KOPT-K1 (cell line): ENCODE measurements around the gene DPYD.

Experiments used
- H3K27ac ChIP-seq: fragments of 200-600 bp; sonication (generic); 2 replicates; pipeline ENCODE4 v1.5.1; 2016; ENCODE audit warnings: antibody characterized with exemption, mild to moderate bottlenecking, low read depth, low read length; ENCODE audit not compliant: poor library complexity, severe bottlenecking
- H3K36me3 ChIP-seq: fragments of 200-600 bp; sonication (generic); 2 replicates; pipeline ENCODE4 v1.5.1; 2017; ENCODE audit warnings: antibody characterized with exemption, mild to moderate bottlenecking, low read length, moderate library complexity; ENCODE audit not compliant: insufficient read depth
- H3K9me3 ChIP-seq: fragments of 200-600 bp; sonication (generic); 2 replicates; pipeline ENCODE4 v1.5.1; 2017; ENCODE audit warnings: antibody characterized with exemption, low read length, mild to moderate bottlenecking; ENCODE audit not compliant: insufficient read depth, poor library complexity, severe bottlenecking

DPYD gene

GRCh38 chr1:97834899-97835298 is 85.9 kb downstream of the DPYD start:
- Histone ChIP-seq H3K36me3 (no peaks in the 10 kb centered on the region), H3K9me3 (no peaks in the 10 kb centered on the region), H3K27ac (no peak overlapping the region)

GRCh38 chr1:97833881-97834280 is 87.0 kb downstream of the DPYD start:
- Histone ChIP-seq H3K27ac (no peak overlapping the region), H3K9me3 (no peaks in the 10 kb centered on the region), H3K36me3 (no peaks in the 10 kb centered on the region)

GRCh38 chr1:97832481-97832880 is 88.4 kb downstream of the DPYD start:
- Histone ChIP-seq H3K27ac (no peak overlapping the region), H3K36me3 (no peaks in the 10 kb centered on the region), H3K9me3 (no peaks in the 10 kb centered on the region)

DNA sequence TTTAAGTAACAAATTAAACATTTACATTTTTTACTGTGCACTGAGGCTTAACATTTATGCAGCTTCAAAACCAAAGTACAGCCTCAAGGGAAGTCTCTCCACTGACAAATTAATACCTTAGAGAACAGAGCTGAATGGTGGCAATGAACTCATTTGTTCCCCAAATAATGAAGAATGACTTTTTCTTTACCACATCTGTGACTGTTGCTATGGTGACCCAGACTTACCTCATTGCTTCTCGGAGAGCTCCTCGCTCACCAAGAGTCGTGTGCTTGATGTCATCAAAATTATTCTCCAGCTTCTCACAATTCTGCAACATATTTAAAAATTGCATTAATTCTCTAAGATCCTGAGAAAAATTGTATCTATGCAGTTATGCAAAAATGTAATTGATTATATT is 92.9 kb downstream of the DPYD start:
- H3K36me3 ChIP-seq, result no peaks in the 10 kb centered on the region
- no peak overlapping the region for H3K27ac ChIP-seq
- no peaks in the 10 kb centered on the region for H3K9me3 ChIP-seq

DNA sequence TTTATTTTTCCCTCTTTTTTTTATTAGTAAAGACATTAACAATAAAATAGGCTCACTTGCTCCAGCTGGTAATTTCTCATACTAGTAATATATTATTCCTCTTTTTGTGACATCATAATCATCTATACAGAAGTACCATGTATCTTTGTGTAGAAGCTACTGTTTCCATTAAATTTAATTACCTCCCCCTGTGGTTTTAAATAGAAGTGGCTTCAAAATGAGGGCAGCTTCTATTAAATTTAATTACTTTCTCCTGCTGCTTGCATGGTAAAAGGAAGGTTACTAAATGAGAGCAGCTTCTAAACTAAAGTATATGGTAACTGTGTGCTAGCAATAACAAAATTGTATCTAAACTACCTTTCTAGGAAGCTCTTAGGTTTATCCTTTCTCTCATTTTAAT is 94.0 kb downstream of the DPYD start:
- no peaks in the 10 kb centered on the region for H3K9me3 ChIP-seq
- H3K27ac ChIP-seq, result no peak overlapping the region
- no peaks in the 10 kb centered on the region for H3K36me3 ChIP-seq

GRCh38 chr1:97824624-97825023 is 96.2 kb downstream of the DPYD start:
- no peak overlapping the region for H3K27ac ChIP-seq
- H3K9me3 ChIP-seq, result no peaks in the 10 kb centered on the region
- no peaks in the 10 kb centered on the region for H3K36me3 ChIP-seq

GRCh38 chr1:97824200-97824599 is 96.6 kb downstream of the DPYD start:
- Histone ChIP-seq H3K36me3 (no peaks in the 10 kb centered on the region), H3K9me3 (no peaks in the 10 kb centered on the region), H3K27ac (no peak overlapping the region)

DNA sequence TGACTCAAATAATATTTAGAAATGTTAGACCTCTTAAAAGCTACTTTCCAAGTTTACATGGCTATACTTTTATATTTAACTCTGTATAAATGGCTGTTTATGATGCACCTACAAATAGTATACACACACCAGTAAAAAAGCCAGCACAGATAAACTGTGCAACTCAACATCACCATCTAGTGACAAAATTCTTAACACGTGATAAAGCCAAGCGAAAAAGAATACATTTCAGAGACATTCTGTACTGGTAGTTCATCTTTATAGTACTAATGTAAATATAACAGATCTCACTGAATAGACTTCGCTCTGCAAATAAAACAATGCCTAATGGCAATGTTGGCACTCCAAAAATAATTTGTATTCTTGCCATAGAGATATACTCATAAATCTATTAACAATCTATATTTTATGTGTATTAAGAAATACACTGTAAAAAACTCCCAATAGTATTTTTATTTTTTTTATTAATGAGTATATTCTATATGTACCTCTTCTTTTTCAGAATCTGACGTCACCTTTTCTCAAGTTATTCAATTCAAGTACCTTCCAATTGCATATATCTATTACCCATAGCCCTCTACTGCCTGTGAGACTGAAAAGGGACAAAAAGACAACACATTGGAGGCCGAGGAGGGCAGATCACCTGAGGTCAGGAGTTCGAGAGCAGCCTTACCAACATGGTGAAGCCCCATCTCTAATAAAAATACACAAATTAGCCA is 100.2 kb downstream of the DPYD start:
- H3K9me3 ChIP-seq, result no peaks in the 10 kb centered on the region
- no peak overlapping the region for H3K27ac ChIP-seq

DNA sequence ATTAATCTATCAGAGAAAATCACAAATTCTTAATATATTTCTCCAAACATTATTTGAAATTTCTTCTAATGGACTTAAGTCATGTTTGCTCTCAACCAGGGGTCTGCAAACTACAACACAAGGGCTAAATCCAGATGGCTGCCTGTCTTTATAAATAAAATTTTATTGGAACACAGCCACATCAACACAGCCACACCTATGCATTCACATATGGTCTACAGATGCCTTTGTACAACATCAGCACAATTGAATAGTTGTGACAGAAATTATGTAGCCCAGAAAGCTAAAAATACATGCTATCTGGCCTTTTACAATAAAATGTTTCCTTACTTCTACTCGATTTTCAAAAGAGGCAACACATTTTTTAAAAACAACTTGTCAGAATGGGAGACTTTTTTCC is 103.9 kb downstream of the DPYD start:
- no peaks in the 10 kb centered on the region for H3K9me3 ChIP-seq
- H3K36me3 ChIP-seq, result no peaks in the 10 kb centered on the region
- no peak overlapping the region for H3K27ac ChIP-seq

More for the DNA sequence above, 100.2 kb downstream of the DPYD start:
- no peaks in the 10 kb centered on the region for H3K36me3 ChIP-seq

GRCh38 chr1:97814804-97815203 is 106.0 kb downstream of the DPYD start:
- H3K36me3 ChIP-seq, result no peaks in the 10 kb centered on the region
- H3K9me3 ChIP-seq, result no peaks in the 10 kb centered on the region
- H3K27ac ChIP-seq, result no peak overlapping the region

DNA sequence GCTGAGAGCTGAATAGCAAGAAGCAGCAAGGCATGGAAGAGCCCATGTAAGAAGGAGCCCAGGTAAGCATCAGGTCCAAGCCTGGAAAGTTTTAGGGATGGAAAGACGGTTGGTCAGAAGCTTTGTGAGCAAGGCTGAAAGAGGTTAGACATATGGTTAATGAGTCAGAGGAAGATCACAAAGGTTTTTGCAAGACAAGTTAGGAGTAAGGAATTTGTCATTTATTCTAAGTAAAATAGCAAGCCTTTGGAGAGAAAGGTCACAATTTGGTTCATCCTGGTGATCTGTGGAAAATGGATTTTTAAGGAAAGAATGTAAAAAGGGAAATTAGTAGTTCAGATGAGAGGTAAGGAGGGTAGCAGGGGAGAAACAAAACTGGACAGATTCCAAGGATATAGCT is 106.7 kb downstream of the DPYD start:
- no peaks in the 10 kb centered on the region for H3K9me3 ChIP-seq
- no peaks in the 10 kb centered on the region for H3K36me3 ChIP-seq
- no peak overlapping the region for H3K27ac ChIP-seq

GRCh38 chr1:97812076-97812475 is 108.8 kb downstream of the DPYD start:
- Histone ChIP-seq H3K36me3 (no peaks in the 10 kb centered on the region), H3K27ac (no peak overlapping the region), H3K9me3 (no peaks in the 10 kb centered on the region)

DNA sequence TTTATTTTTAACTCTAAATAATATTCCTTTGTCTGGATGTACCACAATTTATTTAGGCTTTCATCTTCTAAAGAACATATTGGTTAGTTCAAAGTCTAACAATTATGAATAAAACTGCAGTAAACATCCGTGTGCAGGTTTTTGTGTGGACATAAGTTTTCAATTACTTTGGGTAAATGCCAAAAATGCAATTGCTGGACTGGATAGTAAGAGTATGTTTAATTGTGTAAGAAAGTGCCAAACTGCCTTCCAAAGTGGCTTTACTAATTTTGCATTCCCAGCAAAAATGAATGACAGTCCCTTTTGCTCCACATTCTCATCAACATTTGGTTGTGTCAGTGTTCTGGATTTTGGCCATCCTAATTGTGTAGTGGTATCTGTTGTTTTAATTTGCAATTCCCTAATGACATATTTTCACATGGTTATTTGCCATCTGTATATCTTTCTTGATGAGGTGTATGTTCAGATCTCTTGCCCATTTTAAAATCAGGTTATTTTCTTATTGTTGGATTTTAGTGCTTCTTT is 113.8 kb downstream of the DPYD start:
- Histone ChIP-seq H3K36me3 (no peaks in the 10 kb centered on the region), H3K27ac (no peak overlapping the region), H3K9me3 (no peaks in the 10 kb centered on the region)

DNA sequence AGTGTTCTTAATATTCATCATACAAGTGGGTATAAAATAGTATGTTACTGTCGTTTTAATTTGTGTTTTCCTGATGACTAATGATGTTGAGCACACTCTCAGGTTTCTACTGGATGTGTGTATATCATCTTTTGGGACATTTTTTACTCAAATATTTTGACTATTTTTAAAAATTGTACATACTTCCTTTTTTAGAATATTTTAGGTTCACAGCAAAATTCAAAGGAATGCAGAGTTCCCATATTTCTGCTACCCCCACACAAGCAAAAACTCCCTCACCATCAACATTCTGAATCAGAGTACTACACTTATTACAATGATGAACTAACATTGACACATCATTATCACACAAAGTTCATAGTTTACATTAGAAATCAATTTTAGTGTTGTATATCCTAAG is 114.5 kb downstream of the DPYD start:
- Histone ChIP-seq H3K36me3 (no peaks in the 10 kb centered on the region), H3K9me3 (no peaks in the 10 kb centered on the region), H3K27ac (no peak overlapping the region)

- Histone ChIP-seq H3K27ac (no peak overlapping the region), H3K36me3 (no peaks in the 10 kb centered on the region), H3K9me3 (no peaks in the 10 kb centered on the region)
Measured at GRCh38 chr1:97805093-97805492, 115.7 kb downstream of the DPYD start.

DNA sequence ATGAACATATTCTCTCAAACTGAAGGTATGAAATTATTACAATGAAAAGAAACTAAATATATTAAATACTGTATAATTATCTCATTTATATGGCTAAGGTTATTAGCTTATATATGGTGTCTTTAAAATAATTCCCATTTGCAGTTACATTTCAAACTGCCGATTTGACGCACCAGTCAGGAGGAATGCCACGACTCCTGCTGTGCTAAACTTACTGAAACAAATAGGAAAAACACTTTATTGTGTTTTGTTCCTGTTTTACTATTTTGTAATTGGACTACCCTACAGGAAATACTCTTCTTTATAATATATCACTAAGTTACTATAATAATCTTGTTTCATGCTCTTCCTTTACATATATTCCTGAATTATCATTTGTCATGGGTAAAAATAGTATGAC is 117.8 kb downstream of the DPYD start:
- H3K27ac ChIP-seq, result no peak overlapping the region
- H3K36me3 ChIP-seq, result peaks cover 7% of the 10 kb centered on the region; the same call in 1 of the 2 replicates
- no peaks in the 10 kb centered on the region for H3K9me3 ChIP-seq
